Measurements from ENCODE around the gene ALCAM.

DNA sequence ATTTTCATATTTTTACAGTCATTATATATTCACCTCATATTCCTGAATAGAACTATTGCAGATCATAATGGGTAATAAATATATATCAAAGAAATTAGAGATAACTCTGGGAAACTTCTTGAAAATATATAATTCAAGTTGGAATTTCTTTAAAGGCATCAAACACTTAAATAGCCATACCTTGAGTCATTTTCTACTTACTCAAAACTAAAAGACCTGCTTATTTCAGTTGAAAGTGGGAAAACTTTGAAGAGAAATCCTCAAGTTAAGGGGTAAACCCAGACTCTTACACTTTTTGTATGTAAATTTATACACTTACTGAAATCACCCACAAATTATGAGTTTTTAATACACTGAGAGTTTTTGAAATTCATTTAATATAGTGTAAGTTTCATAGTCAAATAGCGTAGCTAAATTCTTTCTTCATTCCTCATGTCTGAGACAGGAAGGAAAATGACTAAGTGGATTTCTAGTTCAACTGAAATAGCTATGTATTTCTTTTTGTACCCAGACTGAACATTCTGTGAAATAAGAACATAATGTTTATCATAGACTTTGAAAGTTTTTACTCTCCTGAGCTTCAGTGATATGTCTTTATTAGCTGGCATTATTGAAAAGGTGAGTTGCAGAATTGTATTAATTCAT, 4.6 kb upstream of the ALCAM start:
- TF ChIP-seq, protein P1, sequence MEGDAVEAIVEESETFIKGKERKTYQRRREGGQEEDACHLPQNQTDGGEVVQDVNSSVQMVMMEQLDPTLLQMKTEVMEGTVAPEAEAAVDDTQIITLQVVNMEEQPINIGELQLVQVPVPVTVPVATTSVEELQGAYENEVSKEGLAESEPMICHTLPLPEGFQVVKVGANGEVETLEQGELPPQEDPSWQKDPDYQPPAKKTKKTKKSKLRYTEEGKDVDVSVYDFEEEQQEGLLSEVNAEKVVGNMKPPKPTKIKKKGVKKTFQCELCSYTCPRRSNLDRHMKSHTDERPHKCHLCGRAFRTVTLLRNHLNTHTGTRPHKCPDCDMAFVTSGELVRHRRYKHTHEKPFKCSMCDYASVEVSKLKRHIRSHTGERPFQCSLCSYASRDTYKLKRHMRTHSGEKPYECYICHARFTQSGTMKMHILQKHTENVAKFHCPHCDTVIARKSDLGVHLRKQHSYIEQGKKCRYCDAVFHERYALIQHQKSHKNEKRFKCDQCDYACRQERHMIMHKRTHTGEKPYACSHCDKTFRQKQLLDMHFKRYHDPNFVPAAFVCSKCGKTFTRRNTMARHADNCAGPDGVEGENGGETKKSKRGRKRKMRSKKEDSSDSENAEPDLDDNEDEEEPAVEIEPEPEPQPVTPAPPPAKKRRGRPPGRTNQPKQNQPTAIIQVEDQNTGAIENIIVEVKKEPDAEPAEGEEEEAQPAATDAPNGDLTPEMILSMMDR (IDR thresholded peaks at IDR 0.05): no peak
- no peak for TF ChIP-seq POLR2A (IDR thresholded peaks at IDR 0.05)
